Measurements from ENCODE around the gene CAPN7.

Gene CAPN7

GRCh38 chr3:15218689-15219088 lies 12.6 kb downstream of the CAPN7 start:
- POLR2A ChIA-PET (ENCODE audit: low non-redundant PET): no interaction called here
- CTCF ChIA-PET: no interaction called here
- no peak for DNase-seq (ENCODE audit: low spot score)
- H3K27ac ChIP-seq: no peak overlapping the region
- no peak for TF ChIP-seq CTCF (conservative IDR thresholded peaks at IDR 0.05; ENCODE audit: low read depth)

- no peak for TF ChIP-seq CTCF (conservative IDR thresholded peaks at IDR 0.05; ENCODE audit: low read depth)
- H3K27ac ChIP-seq: no peak overlapping the region
- CTCF ChIA-PET: no interaction called here
- no peak for DNase-seq (ENCODE audit: low spot score)
- POLR2A ChIA-PET (ENCODE audit: low non-redundant PET): no interaction called here
These were observed 14.0 kb downstream of the CAPN7 start for GRCh38 chr3:15220056-15220455.

GRCh38 chr3:15220661-15221060 lies 14.6 kb downstream of the CAPN7 start:
- TF ChIP-seq CTCF (conservative IDR thresholded peaks at IDR 0.05; ENCODE audit: low read depth): no peak
- DNase-seq (ENCODE audit: low spot score): no peak
- H3K27ac ChIP-seq: no peak overlapping the region
- POLR2A ChIA-PET (ENCODE audit: low non-redundant PET): no interaction called here
- CTCF ChIA-PET: interaction anchor here (0.6 kb wide), 1 partner anchor 41 kb away, joined by 3 read pairs; no protein-coding TSS in a partner anchor

GRCh38 chr3:15221574-15222217 lies 15.7 kb downstream of the CAPN7 start:
- ChIA-PET POLR2A (ENCODE audit: low non-redundant PET) (interaction anchor here (0.7 kb wide), 1 partner anchor 125 kb away, joined by 10 read pairs; no protein-coding TSS in a partner anchor), CTCF (interaction anchor here (0.6 kb wide), 1 partner anchor 226 kb away, joined by 4 read pairs; no protein-coding TSS in a partner anchor)
- no peak overlapping the region for H3K27ac ChIP-seq
- no peak for DNase-seq (ENCODE audit: low spot score)
- TF ChIP-seq CTCF (conservative IDR thresholded peaks at IDR 0.05; ENCODE audit: low read depth): no peak

- no peak overlapping the region for H3K27ac ChIP-seq
- no peak for TF ChIP-seq CTCF (conservative IDR thresholded peaks at IDR 0.05; ENCODE audit: low read depth)
- ChIA-PET POLR2A (ENCODE audit: low non-redundant PET) (no interaction called here), CTCF (interaction anchor here (0.6 kb wide), 1 partner anchor 361 kb away, joined by 4 read pairs; no protein-coding TSS in a partner anchor)
- no peak for DNase-seq (ENCODE audit: low spot score)
These were observed 17.9 kb downstream of the CAPN7 start for GRCh38 chr3:15223685-15224572.

- CTCF ChIA-PET: no interaction called here
- H3K27ac ChIP-seq: no peak overlapping the region
- DNase-seq (ENCODE audit: low spot score): no peak
- POLR2A ChIA-PET (ENCODE audit: low non-redundant PET): interaction anchor here (0.7 kb wide), 1 partner anchor 12 kb away, joined by 3 read pairs; no protein-coding TSS in a partner anchor
- no peak for TF ChIP-seq CTCF (conservative IDR thresholded peaks at IDR 0.05; ENCODE audit: low read depth)
These were observed 22.1 kb downstream of the CAPN7 start for GRCh38 chr3:15228147-15228546.

Data from RWPE1 (cell line).